LNCaP clone FGC (cell line): ENCODE measurements around the gene LTBP2.

ENCODE experiments used
- DNase-seq: peaks from one replicate; pipeline ENCODE4 v3.0.0-alpha.2; 2011; ENCODE audit warnings: low read depth
- H3K4me3 ChIP-seq: 2 replicates; pipeline ENCODE4 v1.5.1; 2011; ENCODE audit warnings: mild to moderate bottlenecking, low read depth, low read length, control low read depth
- TF ChIP-seq, protein P1 (sequence below): IDR thresholded peaks from 2 replicates; pipeline ENCODE4 v1.5.1; 2012; ENCODE audit warnings: mild to moderate bottlenecking; ENCODE audit not compliant: control insufficient read depth, insufficient read depth; ENCODE audit errors: extremely low read depth

Gene LTBP2

GRCh38 chr14:74638066-74638465 lies 26.0 kb upstream of the LTBP2 start:
- TF ChIP-seq, protein P1, sequence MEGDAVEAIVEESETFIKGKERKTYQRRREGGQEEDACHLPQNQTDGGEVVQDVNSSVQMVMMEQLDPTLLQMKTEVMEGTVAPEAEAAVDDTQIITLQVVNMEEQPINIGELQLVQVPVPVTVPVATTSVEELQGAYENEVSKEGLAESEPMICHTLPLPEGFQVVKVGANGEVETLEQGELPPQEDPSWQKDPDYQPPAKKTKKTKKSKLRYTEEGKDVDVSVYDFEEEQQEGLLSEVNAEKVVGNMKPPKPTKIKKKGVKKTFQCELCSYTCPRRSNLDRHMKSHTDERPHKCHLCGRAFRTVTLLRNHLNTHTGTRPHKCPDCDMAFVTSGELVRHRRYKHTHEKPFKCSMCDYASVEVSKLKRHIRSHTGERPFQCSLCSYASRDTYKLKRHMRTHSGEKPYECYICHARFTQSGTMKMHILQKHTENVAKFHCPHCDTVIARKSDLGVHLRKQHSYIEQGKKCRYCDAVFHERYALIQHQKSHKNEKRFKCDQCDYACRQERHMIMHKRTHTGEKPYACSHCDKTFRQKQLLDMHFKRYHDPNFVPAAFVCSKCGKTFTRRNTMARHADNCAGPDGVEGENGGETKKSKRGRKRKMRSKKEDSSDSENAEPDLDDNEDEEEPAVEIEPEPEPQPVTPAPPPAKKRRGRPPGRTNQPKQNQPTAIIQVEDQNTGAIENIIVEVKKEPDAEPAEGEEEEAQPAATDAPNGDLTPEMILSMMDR: no peak

DNA sequence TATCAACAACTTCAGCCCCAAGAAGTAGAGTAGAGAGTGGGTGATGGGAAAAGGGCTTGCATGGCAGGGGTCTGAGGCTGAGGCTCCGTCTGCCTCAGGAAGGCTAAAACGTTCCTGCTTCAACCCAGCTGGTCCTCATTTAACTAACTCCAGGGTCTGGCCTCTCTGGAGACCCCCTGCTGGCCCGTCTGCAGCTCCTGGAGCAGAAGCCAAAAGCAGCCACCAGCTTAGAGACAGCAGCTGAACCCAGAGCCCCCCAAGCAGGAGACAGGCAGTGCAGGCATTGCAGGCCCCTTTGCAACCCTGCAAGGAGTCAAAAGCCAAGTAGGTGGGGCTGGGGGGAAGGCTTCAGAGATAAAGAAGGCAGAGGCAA lies 25.1 kb upstream of the LTBP2 start:
- DNase-seq: no peak
- TF ChIP-seq, protein P1: no peak
- no peak overlapping the region for H3K4me3 ChIP-seq

More at GRCh38 chr14:74638066-74638465, 26.0 kb upstream of the LTBP2 start:
- no peak overlapping the region for H3K4me3 ChIP-seq
- DNase-seq: no peak

DNA sequence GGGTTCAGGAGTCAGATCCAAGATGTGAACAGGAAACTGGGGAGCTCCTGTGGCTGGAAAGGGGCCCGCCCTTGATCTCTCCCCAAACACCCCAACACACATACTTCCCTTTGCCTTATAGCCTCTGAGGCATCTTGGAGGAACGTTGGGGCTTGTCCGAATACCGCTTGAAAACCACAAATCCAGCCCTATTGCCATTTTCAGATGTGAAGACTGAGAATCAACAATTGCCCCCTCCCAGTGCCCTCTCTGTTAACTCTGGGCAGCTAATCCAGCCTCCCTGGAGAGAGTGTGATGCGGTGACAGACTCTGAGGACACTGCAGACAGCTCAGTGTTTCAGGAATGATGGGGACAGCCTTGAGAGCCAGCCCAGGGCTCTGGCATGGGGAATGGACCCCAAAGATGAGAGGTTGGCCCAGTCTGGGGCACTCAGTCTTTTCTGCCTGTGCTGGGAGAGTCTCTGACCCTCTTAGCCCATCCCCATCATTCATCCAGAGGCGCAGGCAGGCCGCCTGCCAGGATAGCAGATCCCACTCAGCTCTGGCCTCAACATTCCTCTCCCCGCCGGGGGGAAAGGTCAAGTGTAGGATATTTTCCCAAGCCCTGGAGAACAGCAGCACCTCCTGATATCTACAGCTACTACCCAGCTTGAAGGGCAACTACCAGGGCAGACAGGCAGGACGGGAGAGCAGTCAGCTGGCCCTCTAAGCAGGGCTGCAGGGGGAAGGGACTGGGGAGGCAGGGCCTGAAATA lies 24.6 kb upstream of the LTBP2 start:
- no peak overlapping the region for H3K4me3 ChIP-seq
- DNase-seq: no peak

DNA sequence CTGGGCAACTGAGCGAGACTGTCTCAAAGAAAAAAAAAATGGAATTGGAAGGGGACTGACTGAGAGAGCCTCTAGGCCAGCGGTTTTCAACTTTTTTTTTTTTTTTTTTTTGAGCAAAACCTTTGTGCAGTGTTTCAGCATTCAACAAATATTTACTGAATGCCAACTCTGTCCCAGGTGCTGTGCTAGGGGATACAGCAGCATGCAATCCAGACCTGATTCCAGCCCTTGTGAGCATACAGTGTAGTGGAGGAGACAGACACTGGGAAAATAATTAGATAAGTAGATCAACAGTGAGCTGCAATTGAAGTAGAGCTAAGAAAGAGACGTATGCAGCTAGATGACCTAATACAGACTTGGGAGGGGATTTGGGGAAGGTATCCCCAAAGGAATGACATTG lies 23.8 kb upstream of the LTBP2 start:
- TF ChIP-seq, protein P1: no peak
- H3K4me3 ChIP-seq: no peak overlapping the region
- no peak for DNase-seq

More for the DNA sequence above, 24.6 kb upstream of the LTBP2 start:
- TF ChIP-seq, protein P1: no peak

DNA sequence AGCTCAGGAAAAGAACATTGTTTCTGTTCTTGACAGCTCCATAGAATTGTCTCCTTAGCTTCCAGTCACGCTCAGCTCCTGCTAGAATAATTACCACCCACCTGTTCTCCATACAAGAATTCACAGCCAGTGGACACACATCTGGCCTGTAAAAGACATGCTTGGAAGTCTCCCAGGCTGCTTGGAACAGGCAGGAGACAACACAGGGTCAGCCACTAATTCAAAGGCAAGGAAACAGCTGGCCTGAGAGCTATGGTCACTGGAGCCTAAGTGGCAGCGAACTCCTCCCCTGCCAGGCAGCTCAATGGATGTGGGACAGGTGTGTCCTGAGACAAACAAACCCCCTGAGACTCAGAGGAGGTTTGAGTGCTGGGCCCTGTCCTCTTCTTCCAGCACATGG lies 22.9 kb upstream of the LTBP2 start:
- DNase-seq: no peak
- TF ChIP-seq, protein P1: no peak
- no peak overlapping the region for H3K4me3 ChIP-seq

GRCh38 chr14:74634481-74634880 lies 22.4 kb upstream of the LTBP2 start:
- TF ChIP-seq, protein P1: no peak
- H3K4me3 ChIP-seq: no peak overlapping the region
- DNase-seq: no peak
